HG02678 (cell line): Measurements from ENCODE around the gene EMILIN3.

Experiments used
- ATAC-seq: cut with Tn5 transposase; IDR thresholded peaks from one replicate; pipeline ENCODE4 v1.9.1; 2021; ENCODE audit warnings: mild to moderate bottlenecking, moderate library complexity; ENCODE audit not compliant: unreplicated experiment

The EMILIN3 gene

DNA sequence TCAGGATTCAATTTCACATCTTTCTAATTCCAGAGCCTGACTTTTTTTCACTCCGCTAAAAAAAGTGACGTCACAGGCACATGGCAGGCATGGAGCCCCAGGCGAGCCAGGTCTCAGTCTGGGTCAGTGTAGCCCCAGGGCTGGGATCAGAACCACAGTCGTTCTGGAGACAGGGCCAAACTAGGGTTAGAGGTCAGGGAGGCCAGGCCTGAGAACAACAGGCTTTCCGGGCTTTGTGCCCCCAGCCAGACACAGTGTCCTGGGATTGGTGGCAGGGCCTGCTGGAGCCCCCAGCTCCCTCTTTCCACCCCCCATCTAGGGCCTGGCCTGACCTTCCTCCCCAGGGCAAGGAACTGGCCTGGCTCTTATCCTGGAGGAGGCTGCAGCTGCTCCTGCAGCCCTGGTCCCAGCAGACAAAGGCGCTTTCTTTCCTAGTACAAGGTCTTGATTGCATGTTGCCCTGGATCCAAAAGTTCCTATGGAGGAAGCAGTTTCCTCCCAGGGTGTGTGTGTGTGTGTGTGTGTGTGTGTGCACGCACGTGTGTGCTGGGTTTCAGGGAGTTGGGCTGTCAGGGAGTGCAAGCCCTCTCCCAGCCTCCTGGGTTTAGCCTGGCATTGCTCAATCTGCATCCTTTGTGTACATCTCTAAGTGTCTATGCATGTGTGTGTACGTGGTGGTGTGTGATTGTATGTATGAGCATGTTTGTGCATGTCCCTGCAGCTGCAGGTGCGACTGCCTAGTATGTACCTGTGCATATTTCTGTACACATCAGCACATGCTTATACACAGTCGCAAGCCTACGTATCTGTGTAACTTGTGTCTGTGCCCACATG is 26.5 kb upstream of the EMILIN3 start:
- ATAC-seq = no peak

DNA sequence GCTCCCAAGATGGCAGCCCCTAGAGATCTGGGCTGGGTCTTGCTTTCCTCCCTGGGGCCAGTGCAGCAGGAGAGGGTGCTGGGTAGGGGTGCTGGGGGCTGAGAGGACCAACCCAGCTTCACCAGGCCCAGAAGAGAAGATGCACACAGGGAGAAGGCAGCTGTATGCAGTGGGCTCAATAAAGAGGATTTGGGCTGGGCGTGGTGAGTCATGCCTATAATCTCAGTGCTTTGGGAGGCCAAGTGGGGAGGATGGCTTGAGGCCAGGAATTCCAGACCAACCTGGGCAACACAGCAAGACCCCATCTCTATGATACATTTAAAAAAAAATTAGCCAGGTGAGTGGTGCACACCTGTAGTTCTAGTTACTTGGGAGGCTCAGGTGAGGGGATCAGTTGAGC is 25.7 kb upstream of the EMILIN3 start:
- no peak for ATAC-seq

DNA sequence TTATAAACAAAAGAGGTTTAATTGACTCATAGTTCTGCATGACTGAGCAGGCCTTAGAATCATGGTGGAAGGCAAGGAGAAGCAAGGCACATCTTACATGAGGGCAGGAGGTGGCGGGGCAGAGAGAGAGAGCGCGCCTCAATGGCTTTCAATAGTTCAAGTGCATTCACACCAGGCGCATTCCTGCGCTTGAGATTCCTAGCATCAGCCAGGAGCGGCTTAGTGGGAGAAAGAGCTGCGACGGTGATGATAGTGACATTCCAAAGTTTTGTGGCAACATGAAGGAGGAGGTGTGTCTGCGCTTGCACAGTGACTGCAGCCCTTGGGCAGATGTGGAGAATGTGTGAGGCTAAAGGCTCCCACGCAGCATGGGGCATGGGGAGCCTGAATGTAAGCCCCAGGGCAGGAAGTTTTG is 25.0 kb upstream of the EMILIN3 start:
- no peak for ATAC-seq

DNA sequence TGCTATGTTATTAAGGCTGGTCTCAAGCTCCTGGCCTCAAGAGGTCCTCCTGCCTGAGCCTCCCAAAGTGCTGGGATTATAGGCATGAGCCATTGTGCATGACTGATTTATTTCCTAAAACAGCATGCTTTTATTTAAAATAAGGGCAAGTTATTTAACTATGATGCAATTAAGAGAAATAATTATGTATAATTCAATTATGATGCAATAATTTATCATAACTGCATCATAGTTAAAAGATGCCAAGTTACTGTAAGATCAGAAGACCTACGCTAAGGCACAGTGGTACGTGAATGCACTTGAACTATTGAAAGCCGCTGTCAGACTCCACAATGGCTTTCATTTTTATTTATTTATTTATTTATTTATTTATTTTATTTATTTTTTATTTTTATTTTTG is 24.3 kb upstream of the EMILIN3 start:
- ATAC-seq = no peak

DNA sequence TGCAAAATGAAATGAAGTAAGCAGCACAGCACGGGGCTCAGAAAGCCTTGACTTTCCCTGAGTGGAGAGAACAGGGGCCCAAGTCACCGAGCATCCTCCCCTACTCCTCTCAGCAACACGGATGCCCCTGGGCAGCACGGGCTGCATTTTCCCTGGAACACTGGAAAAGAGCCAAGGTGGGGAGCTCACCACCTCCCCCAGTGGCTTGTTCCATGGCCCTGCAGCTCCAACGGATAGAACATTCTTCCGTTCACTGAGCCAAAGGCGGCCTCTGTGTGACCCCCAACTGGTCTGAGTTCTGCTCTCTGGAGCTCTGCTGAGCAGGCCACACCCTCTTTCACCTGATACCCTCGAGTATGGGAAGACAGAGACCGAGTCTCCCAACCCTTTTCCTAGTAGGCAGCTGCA is 20.8 kb upstream of the EMILIN3 start:
- no peak for ATAC-seq

DNA sequence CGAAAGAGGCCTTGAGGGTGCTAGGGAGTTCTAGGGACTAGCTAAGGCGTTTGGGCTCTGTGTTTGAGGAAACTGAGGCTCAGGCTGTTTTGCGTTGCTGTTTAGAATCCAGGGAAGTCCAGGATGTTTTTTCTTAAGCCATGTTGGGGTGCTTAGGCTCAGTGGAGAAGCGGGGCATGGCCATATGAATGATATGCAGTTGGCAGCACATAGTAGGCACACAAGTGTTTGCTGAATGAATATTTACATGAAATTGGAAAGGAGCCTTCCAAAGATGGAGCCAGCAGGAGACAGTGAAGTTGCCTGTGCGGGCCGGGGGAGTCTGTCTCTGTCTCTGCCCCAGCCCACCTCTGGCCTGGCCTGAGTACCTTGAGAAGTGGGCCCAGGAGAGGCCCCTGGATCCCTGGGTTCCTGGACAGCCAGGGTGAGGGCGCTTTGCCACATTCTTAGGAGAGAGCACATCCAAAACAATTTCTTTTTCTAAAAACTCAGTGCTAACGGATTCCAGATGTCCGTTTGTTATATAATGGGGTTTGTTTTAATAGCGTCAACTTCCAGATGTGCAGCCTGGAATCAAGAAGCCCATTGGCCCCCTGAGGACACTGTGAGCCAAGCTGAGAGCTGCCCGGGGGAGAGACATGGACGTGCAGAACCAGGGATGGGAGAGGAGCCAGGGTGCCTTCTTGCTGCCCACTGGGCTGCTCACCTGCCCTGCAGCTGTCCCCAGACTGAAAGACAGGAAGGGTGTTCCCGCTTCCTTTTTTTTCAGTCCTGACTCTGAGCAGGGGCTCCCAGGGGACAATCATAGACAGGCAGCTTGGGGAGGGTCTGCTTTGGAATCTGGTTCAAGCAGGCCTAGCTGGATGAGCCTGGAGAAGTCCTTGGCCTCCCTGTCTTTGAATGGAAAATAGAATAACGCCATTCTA is 20.1 kb upstream of the EMILIN3 start:
- ATAC-seq = no peak

DNA sequence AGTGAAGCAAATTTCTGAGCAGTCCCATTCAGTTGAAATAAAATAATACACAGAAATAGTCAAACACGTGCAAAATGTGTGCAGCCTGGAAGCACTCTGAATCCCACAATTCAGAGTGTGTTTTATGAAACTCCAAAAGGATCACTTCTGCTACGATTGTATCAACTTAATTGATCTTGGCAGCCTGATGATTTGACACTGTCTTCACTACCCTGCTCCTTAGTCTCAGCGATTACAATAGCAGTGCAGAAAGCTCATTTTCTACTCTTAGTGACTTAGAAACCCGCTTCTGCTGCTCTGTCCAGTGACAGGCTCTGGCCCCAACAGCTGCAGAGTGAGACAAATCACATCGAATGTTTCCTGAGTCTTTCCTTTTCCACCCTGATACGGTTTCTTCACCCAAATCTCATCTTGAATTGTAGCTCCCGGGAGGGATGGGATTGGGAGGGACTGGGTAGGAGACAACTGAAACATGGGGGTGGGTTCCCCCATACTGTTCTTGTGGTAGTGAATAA is 16.2 kb upstream of the EMILIN3 start:
- ATAC-seq = no peak

DNA sequence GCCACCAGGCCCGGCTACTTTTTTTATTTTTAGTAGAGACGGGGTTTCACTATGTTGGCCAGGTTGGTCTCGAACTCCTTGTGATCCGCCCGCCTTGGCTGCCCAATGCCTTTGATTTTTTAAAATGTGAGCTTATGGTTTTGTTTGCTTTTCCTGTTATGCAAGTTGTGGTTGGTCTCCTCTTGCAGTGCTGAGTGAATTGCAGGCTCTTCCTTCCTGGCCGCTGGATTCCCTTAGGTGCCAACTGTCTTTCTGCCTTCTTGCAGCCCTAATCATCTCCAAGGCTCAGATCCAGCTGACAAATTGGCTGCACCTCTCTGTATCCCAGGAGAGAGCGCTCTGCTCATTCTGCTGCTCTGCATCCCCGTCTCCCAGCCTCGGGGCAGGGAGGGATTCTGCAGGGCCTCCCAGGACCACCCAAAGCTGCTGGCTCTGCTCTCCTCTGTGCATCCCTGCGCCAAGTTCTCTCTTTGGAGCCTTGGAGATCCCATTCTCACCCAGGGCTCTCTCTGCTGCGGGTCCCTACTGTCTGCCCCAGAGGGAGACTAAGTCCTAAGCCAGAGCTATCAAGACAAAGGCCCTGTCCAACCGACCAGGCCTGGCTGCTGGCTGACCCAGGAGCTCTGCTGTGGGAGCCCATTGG is 14.1 kb upstream of the EMILIN3 start:
- ATAC-seq = no peak

DNA sequence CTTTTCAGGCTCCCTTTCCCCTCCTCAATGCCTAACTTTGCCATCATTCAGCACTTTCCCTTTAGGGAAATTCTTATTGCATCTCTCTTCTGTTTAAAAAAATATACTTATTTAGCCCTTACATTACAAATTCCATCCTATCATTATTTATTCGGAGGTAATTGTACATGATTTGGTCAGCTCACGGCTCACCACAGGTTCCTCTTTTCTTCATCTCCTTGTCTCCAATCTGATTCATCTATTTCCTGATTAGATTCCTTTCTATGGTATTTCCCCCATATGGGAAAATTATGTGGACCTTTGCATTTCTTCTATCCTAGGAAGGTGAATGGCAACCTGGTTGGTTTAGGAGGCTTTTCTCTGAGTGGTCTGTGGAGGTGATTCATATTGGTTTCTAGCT is 12.9 kb upstream of the EMILIN3 start:
- ATAC-seq = no peak

DNA sequence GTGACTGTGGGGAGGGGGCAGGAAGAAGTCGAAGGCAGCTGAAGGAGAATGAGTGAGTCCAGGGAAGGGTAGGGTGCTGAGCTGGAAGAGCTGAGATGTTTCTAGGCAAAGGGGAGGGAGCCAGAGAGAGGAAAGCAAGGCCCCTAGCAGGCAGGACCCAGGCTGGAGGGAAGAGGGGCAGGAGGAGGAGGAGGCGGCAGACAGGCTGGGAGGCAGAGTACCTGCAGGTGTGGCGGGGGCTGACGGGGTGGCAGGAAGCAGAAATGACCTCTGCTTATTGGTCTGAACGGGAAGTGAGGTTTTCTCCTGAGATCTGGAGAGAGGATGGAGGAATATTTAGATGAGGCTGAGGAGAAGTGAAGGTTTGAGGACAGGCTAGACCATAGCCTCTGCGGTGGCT is 10.7 kb upstream of the EMILIN3 start:
- no peak for ATAC-seq

DNA sequence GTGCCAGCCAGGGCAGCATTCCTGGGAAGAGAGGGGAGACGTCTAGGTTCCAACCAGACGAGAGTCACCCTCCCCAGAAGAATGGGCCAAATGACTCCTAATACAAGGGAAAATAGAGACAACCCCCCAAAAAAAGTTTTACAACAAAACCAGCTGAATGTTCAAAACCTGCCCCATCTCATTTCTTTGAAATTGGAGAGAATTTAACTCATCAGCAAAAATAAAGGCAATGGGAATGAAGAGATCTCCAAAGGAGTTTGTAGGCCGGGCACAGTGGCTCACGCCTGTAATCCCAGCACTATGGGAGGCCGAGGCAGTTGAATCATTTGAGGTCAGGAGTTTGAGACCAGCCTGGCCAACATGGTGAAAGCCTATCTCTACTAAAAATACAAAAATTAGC is 9.7 kb upstream of the EMILIN3 start:
- no peak for ATAC-seq

DNA sequence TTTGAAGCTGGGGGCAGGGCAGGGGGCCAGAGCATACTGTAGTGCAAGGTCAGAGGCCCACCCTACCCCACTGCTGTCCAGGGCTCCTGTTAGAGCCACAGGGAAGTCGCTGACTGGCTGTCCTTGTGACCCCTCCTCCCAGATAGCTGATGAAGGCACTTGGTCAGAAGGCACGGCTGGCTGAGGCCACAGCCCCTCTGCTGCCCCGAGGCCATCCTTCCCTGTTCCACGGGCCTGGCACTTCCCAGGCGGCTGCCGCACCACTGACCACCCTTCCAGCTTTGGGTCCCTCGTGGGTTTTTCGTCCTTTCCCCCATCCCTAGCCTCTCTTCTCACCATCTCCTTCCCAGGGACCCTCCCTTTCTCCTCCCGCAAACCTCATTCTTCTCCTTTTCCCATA is 9.2 kb upstream of the EMILIN3 start:
- ATAC-seq = no peak

DNA sequence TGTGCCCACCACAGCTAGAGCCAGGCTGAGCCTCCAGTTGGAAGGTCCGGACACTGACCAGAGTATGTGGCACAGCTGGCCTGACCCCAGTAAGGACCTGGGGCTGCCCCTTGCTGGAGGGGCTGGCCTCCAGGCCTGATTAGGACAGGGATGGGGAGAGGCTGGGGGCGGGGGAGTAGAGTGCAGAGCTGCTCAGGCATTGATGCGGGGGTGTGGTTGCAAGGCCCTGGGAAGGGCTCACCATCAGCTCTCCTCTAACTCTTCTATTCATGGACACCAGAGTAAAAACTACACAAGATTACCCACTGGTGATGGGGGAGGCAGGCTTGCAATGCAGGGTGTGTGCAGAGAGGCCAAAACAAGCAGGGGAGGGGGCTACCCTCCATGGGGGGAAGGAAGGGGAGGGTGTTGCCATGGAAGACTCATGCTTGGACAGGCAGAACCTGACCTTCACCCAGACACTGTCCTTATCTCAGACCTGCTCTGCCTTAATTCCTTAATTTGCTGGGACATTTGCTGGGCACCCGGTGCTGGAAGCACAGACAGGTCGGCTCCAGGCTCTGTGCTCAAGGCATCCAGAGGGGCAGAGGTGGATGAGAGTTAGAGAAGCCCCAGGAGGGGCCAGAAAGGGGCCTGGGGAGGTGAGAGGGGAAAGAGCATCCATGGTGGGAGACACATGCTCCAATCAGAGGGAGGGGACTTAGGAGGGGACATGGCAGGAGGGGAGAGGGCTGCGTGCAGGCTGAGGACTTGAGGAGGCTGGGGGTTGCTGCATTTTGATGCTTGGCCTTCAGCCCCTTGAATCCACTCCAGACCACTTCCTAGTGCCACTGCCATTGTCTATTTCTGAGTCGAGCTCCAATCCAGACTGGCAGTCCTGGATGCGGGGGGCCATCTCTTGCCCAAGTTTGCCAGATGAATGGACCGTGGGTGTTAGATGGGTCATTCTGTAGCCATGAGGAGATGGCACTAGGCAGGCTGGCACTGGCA is 7.6 kb upstream of the EMILIN3 start:
- ATAC-seq = no peak

DNA sequence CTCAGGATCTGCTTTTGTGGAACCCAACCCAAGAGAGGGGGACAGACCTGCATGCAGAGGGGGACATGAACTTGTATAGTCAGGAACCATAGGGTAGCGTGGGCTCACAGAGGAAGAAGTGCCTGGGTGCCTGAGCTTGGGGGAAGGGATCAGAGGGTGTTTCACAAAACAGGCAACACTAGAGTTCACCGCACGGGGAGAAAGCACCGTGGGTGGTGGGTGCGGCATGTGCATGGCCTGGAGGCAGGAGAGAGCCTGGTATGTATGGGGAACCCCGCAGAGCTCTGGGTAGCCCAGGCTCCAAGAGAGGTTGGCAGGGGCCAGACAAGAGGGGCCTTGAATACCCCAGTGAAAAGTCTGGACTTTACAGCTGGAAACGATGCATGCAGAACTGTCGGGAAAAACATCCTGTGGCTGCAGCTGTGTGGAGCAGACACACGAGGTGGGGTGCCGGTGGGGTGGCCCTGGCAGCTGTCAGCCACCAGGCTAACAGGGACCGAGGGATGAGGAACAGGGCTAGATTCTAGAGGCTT is 6.7 kb upstream of the EMILIN3 start:
- ATAC-seq = no peak

DNA sequence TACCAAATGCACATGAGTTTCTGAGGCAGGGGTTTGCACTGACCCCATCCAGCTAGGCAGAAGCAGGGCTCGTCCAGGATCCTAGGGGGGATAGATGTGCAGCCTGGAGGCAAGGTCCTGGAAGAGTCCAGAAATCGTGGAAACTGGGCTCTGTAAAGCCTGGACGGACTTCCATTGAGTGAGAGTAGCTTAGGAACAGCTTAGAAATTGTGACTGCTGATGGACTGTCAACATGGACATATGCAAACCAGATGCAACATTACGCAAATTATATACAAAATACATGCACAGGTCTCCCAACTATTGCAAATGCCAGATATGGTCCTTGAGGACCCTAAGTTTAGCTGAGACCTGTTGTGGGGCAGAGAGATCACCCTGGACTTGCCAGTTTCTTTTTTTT is 4.8 kb upstream of the EMILIN3 start:
- no peak for ATAC-seq

DNA sequence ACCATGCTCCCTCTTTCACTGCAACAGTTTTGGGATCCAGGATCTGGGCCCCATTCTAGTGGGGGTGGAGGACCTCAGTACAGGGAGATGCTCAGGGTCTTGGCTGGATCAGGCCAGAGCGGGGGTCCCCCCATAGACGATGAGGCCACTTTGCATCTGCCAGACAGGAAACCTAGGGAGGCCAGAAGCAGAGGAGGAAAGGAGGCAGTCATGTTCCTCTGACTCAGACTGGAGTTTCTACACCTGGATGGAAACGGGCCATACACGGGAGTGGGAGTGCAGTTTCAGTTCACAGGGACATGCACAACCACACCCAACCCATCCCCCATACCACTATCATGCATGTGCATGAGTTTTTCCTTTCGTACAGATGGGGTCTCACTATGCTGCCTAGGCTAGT is 3.6 kb upstream of the EMILIN3 start:
- no peak for ATAC-seq

DNA sequence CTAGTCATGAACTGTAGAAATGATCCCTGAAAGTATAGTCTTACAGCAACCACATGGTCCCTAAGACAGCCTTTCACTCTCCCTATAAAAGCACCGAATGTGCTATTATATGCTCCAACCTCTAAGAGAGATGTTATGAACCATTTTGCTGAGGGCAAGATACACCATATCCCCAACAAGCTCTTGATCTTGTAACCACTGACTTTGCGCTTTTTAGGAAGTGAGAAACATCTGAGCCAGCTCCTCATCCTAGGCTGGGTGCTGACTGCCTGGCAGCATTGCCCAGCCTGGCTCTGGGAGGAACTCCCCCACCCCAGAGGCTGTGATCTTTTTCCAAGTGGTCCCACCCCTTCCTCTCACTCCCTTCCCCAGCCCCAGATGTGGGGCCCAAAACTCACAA is 3.1 kb upstream of the EMILIN3 start:
- ATAC-seq = no peak

DNA sequence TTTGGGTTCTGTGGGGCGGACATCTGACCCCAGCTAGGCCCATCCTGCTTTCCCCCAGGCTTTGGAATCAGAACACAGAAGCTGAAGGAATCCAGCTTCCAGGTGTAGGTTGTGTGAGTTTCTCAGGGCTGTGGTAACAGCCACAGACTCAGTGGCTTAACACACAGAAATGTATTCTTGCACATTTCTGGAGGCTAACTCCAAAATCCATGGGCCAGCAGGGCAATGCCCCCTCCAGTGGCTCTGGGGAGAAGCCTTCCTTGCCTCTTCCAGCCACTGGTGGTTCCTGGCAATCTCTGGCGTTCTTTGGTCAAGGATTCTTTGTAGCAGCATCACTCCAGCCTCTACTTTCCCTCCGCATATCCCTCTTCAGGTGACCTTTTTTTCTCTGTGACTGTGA is 1.3 kb upstream of the EMILIN3 start:
- no peak for ATAC-seq

DNA sequence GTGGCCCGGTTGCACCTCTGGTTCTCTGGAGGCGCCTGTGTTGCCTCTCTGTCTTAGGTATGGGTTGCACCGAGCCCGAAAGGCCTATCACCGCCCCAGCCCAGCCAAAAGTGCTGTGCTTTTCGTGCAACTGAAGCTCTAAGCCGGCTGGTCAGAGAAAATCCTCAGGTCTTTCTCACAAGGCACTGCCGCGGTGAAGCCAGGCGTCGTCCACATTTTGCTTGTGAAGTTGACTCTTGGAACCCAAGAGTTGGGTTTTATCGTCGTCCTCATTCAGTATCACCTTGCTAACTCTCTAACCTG is 726 bp upstream of the EMILIN3 start:
- no peak for ATAC-seq
